Measurements from ENCODE around the gene TRIOBP. TPM values are rescaled to one million over a fixed set of nuclear protein-coding genes. Genes with fewer than 3 reads are reported as not detected.
A peak's percentile ranks its signal among the peaks of the same experiment; 100 is the strongest.

TRIOBP gene
- total and polyA plus RNA-seq, 2 of the 13 experiments (the other 11 are each of a cell fraction or from before 2014, with no cell fraction given), result 6.1 to 15.4 TPM

- TF ChIP-seq ZHX2 (IDR thresholded peaks at IDR 0.05; ENCODE audit: low read depth), result 0 out of 2 replicates have a peak, but pooled peaks have one; percentile 5
- no peak for TF ChIP-seq ZHX2 (CRISPR knock-in tag; IDR thresholded peaks at IDR 0.05; ENCODE audit: borderline replicate concordance)
- no peak for TF ChIP-seq NR2F6 (IDR thresholded peaks at IDR 0.05)
- no peak for TF ChIP-seq NR2F6 (CRISPR knock-in tag; IDR thresholded peaks at IDR 0.05)
- TF ChIP-seq ZNF674 (CRISPR knock-in tag; IDR thresholded peaks at IDR 0.05; ENCODE audit: low read depth), result no peak
- no peak for TF ChIP-seq E2F2 (CRISPR knock-in tag; IDR thresholded peaks at IDR 0.05; ENCODE audit: borderline replicate concordance)
- TF ChIP-seq PHB2 (IDR thresholded peaks at IDR 0.05; ENCODE audit: partially characterized antibody), result no peak
- TF ChIP-seq ZNF530 (CRISPR knock-in tag; IDR thresholded peaks at IDR 0.05; ENCODE audit: low read depth), result no peak
- TF ChIP-seq HDAC2 (CRISPR knock-in tag; IDR thresholded peaks at IDR 0.05), result no peak
- TF ChIP-seq ZNF280B (CRISPR knock-in tag; IDR thresholded peaks at IDR 0.05; ENCODE audit: borderline replicate concordance), result no peak
- peak; percentile 81 for TF ChIP-seq ZNF687 (CRISPR knock-in tag; IDR thresholded peaks at IDR 0.05)
- TF ChIP-seq ZNF484 (CRISPR knock-in tag; IDR thresholded peaks at IDR 0.05; ENCODE audit: borderline replicate concordance, low read depth), result no peak
- TF ChIP-seq ZNF264 (CRISPR knock-in tag; IDR thresholded peaks at IDR 0.05), result no peak
- TF ChIP-seq ELF1 (CRISPR knock-in tag; IDR thresholded peaks at IDR 0.05), result no peak
- no peak for TF ChIP-seq EED (CRISPR knock-in tag; IDR thresholded peaks at IDR 0.05)
- no peak for TF ChIP-seq MBD4 (IDR thresholded peaks at IDR 0.05; ENCODE audit: borderline replicate concordance, low read length)
These were observed 106.9 kb downstream of the TRIOBP start (continued) for GRCh38 chr22:37803639-37804351.
